Vagina (tissue), 2 donors: Measurements from ENCODE around the gene TUBA4B.

Source experiments
- CTCF ChIP-seq, 3 experiments: fragments of 450-650 bp in 2 of 3; fragments of 200-600 bp in 1 of 3; sonication (generic) in 1 of 3; IDR thresholded peaks; one replicate each; pipeline ENCODE4 v1.5.1; 2017 to 2019; ENCODE audit warnings: antibody characterized with exemption in 3 of 3, mild to moderate bottlenecking in 2 of 3, moderate library complexity in 2 of 3
- POLR2A ChIP-seq, 2 donors: fragments of 450-650 bp; IDR thresholded peaks; one replicate each; pipeline ENCODE4 v1.6.1; 2017; ENCODE audit warnings: antibody characterized with exemption in 2 of 2, mild to moderate bottlenecking in 2 of 2, moderate library complexity in 2 of 2

GRCh38 chr2:219306047-219306446, 53.0 kb downstream of the TUBA4B start:
- TF ChIP-seq CTCF (IDR thresholded peaks at IDR 0.05) = no peak
- TF ChIP-seq POLR2A (IDR thresholded peaks at IDR 0.05) = no peak
